ENCODE results near the gene CEACAM1. TPM values are rescaled to one million over a fixed set of nuclear protein-coding genes. Genes with fewer than 3 reads are reported as not detected.
"Not testable (repeated sequence)": the region's sequence is repeated elsewhere in the genome, so short reads cannot be mapped to it uniquely, and the experiment has no call there.

Gene CEACAM1
- total RNA-seq, 1 donor from 2014 or later, result 13.8 TPM

GRCh38 chr19:42461700-42462324 is 66.5 kb downstream of the CEACAM1 start:
- intact Hi-C loops (cut with DNase I), result no loop called here
- no peak for TF ChIP-seq CTCF (IDR thresholded peaks at IDR 0.05)
- no peak overlapping the region for H3K4me3 ChIP-seq
- DNase-seq (no peak), ATAC-seq (no peak)
- H3K36me3 ChIP-seq, result no peaks in the 10 kb centered on the region
- H3K9me3 ChIP-seq, result no peaks in the 10 kb centered on the region
- H3K27me3 ChIP-seq (ENCODE audit: low read depth), result no peaks in the 10 kb centered on the region
- peaks cover 12% of the 10 kb centered on the region for H3K4me1 ChIP-seq
- no peak overlapping the region for H3K27ac ChIP-seq

- H3K36me3 ChIP-seq; H3K27me3 ChIP-seq (ENCODE audit: low read depth); ATAC-seq; H3K4me3 ChIP-seq; DNase-seq; intact Hi-C loops (cut with DNase I); H3K4me1 ChIP-seq; H3K9me3 ChIP-seq; H3K27ac ChIP-seq: not testable (repeated sequence)
Observed at GRCh38 chr19:42461231-42461630, 67.0 kb downstream of the CEACAM1 start.

- no peaks in the 10 kb centered on the region for H3K36me3 ChIP-seq
- no peak overlapping the region for H3K27ac ChIP-seq
- ATAC-seq (no peak), DNase-seq (no peak)
- no peak overlapping the region for H3K4me3 ChIP-seq
- intact Hi-C loops (cut with DNase I), result no loop called here
- no peak for TF ChIP-seq CTCF (IDR thresholded peaks at IDR 0.05)
- peaks cover 10% of the 10 kb centered on the region for H3K4me1 ChIP-seq
- no peaks in the 10 kb centered on the region for H3K27me3 ChIP-seq (ENCODE audit: low read depth)
- H3K9me3 ChIP-seq, result no peaks in the 10 kb centered on the region
Observed at GRCh38 chr19:42459926-42460325, 68.4 kb downstream of the CEACAM1 start.

Other genes with a start within 250 kb of the CEACAM1 start
- 0.71 TPM for gene PRR19, start 226.3 kb downstream of the CEACAM1 start, total RNA-seq
- gene PAFAH1B3, start 225.9 kb downstream of the CEACAM1 start, total RNA-seq, result 13.4 TPM
- gene TMEM145, start 215.2 kb downstream of the CEACAM1 start, total RNA-seq, result not detected
- 16.4 TPM for gene MEGF8, start 202.8 kb downstream of the CEACAM1 start, total RNA-seq
- gene CNFN, start 138.2 kb downstream of the CEACAM1 start, total RNA-seq, result not detected
- 3.2 TPM for gene LIPE, start 101.1 kb downstream of the CEACAM1 start, total RNA-seq
- gene CXCL17, start 85.5 kb downstream of the CEACAM1 start, total RNA-seq, result 159 TPM
- gene CEACAM8, start 66.4 kb upstream of the CEACAM1 start, total RNA-seq, result 0.53 TPM
- gene PSG3, start 212.0 kb upstream of the CEACAM1 start, total RNA-seq, result not detected
- gene PSG8, start 237.2 kb upstream of the CEACAM1 start, total RNA-seq, result not detected